Measurements from ENCODE around the gene CFAP251. TPM values are rescaled to one million over a fixed set of nuclear protein-coding genes. Genes with fewer than 3 reads are reported as not detected.

The CFAP251 gene
- total RNA-seq, 1 experiment from 2014 or later = 3.0 TPM

DNA sequence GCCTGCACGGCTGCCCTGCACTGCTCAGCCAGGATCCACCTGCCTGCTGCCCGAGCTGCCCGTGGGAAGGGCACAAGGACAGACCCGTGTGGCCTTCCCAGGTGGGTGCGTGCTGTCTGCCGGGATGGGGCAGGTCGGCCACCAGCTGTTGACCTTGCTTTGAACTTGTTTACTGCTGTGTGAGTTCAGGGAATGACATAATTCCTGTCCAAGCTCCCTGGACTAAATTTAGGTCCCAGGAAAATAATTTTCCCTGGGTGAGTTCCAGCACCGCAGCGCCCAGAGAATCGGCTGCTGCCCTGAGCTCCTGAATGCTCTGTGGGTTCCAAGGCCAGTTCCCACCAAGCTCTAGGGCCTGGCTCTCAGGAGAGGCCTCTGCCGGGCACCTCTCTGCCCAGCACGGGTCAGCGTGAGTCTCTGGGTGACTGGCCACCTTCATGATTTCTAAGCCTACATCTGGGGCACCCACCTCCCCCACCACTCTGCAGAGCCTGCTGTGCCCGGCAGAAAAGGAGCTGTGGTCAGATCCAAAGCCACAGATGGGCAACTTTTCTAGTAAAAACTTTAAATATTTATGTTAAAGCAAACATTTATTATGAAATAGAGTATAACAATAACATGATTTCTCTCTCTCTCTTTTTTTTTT is 133.0 kb downstream of the CFAP251 start:
- DNase-seq (ENCODE audit: low read depth) = no peak

DNA sequence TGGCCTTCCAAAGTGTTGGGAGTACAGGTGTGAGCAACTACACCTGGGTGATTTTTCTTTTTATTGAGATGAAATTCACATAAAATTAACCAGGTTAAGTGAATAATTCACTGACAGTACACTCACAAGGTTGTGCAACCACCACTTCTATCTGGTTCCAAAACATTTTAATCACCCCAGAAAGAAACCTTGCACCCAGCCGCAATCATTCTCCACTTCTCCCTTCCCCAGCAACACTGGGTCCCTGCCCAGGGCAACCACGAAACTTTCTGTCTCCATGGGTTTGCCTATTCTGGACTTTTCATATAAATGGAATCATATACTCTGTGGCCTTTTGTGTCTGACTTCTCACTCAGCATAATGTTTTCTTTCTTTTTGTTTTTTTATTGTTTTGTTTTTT is 133.9 kb downstream of the CFAP251 start:
- DNase-seq (ENCODE audit: low read depth) = no peak

Other genes with a start within 250 kb of the CFAP251 start
- 0.80 TPM in 1 of 2 replicates, not detected in the other for gene MORN3, start 248.9 kb upstream of the CFAP251 start, total RNA-seq (2014; rRNA removed; shearing (Covaris generic))
- gene TMEM120B, start 205.8 kb upstream of the CFAP251 start, total RNA-seq (2014; rRNA removed; shearing (Covaris generic)) = 2.3 and 3.9 TPM in 2 replicates
- 16.1 and 19.1 TPM in 2 replicates for gene RHOF, start 124.9 kb upstream of the CFAP251 start, total RNA-seq (2014; rRNA removed; shearing (Covaris generic))
- gene SETD1B, start 114.6 kb upstream of the CFAP251 start, total RNA-seq (2014; rRNA removed; shearing (Covaris generic)) = 2.3 and 2.6 TPM in 2 replicates
- not detected in 2 replicates for gene HPD, start 59.7 kb upstream of the CFAP251 start, total RNA-seq (2014; rRNA removed; shearing (Covaris generic))
- gene PSMD9, start 29.8 kb upstream of the CFAP251 start, total RNA-seq (2014; rRNA removed; shearing (Covaris generic)) = 61.6 and 70.8 TPM in 2 replicates
- gene BCL7A, start 103.3 kb downstream of the CFAP251 start, total RNA-seq (2014; rRNA removed; shearing (Covaris generic)) = 7.1 and 9.4 TPM in 2 replicates
- 3.4 and 7.1 TPM in 2 replicates for gene MLXIP, start 160.2 kb downstream of the CFAP251 start, total RNA-seq (2014; rRNA removed; shearing (Covaris generic))

Data from Daoy (cell line).